GM12878 (cell line): Measurements from ENCODE around the gene PARP15. TPM values are rescaled to one million over a fixed set of nuclear protein-coding genes. Genes with fewer than 3 reads are reported as not detected.

Experiments used
- BRCA1 ChIP-seq: IDR thresholded peaks from 2 replicates; pipeline ENCODE4 v1.6.1; 2011; ENCODE audit warnings: low read depth, low read length, improper control_type of control experiment
- DPF2 ChIP-seq: fragments of 450-650 bp; IDR thresholded peaks from 2 replicates; pipeline ENCODE4 v1.6.1; 2017; ENCODE audit warnings: mild to moderate bottlenecking
- EED ChIP-seq: sonication (generic); IDR thresholded peaks from 2 replicates; pipeline ENCODE4 v1.6.1; 2016; ENCODE audit warnings: antibody characterized with exemption, low read depth
- EZH2 ChIP-seq: IDR thresholded peaks from 2 replicates; pipeline ENCODE4 v1.6.1; 2012; ENCODE audit warnings: low read depth, mild to moderate bottlenecking, control low read depth, inconsistent platforms, low read length, borderline replicate concordance; ENCODE audit not compliant: control insufficient read depth
- FOS ChIP-seq: IDR thresholded peaks from 3 replicates; pipeline ENCODE4 v1.6.1; 2011; ENCODE audit warnings: borderline replicate concordance; ENCODE audit not compliant: insufficient read length; ENCODE audit errors: extremely low read depth
- FOXK2 ChIP-seq: fragments of 450-650 bp; IDR thresholded peaks from 2 replicates; pipeline ENCODE4 v1.6.1; 2017; ENCODE audit warnings: mild to moderate bottlenecking, moderate library complexity
- GATAD2B ChIP-seq: fragments of 450-650 bp; conservative IDR thresholded peaks from 2 replicates; pipeline ENCODE4 v1.6.1; 2017; ENCODE audit warnings: low read depth, mild to moderate bottlenecking, moderate library complexity
- IKZF2 ChIP-seq, 2 experiments: fragments of 450-650 bp; IDR thresholded peaks; 2 replicates each; pipeline ENCODE4 v1.6.1; 2017; ENCODE audit warnings: mild to moderate bottlenecking in 2 of 2, moderate library complexity in 2 of 2
- MXI1 ChIP-seq: fragments of 150-350 bp; IDR thresholded peaks from 2 replicates; pipeline ENCODE4 v1.6.1; 2011; ENCODE audit warnings: low read depth, mild to moderate bottlenecking, inconsistent platforms, low read length, improper control_type of control experiment
- NBN ChIP-seq: fragments of 450-650 bp; IDR thresholded peaks from 2 replicates; pipeline ENCODE4 v1.6.1; 2016
- NFYA ChIP-seq: IDR thresholded peaks from 2 replicates; pipeline ENCODE4 v1.6.1; 2011; ENCODE audit warnings: low read depth, mild to moderate bottlenecking, low read length, improper control_type of control experiment, borderline replicate concordance
- PAX5 ChIP-seq: IDR thresholded peaks from 2 replicates; pipeline ENCODE4 v1.6.1; 2011; ENCODE audit warnings: low read depth, low read length, borderline replicate concordance
- POU2F2 ChIP-seq: IDR thresholded peaks from 3 replicates; pipeline ENCODE4 v1.6.1; 2011; ENCODE audit warnings: low read depth, mild to moderate bottlenecking, low read length, borderline replicate concordance
- SPI1 ChIP-seq: IDR thresholded peaks from 2 replicates; pipeline ENCODE4 v1.6.1; 2011; ENCODE audit warnings: low read depth, mild to moderate bottlenecking, low read length, moderate library complexity, borderline replicate concordance; ENCODE audit not compliant: insufficient read depth
- SREBF2 ChIP-seq: IDR thresholded peaks from 2 replicates; pipeline ENCODE4 v1.6.1; 2012; ENCODE audit warnings: mild to moderate bottlenecking, low read length
- STAT3 ChIP-seq: IDR thresholded peaks from 2 replicates; pipeline ENCODE4 v1.6.1; 2011; ENCODE audit warnings: low read depth, low read length, improper control_type of control experiment
- SUPT20H ChIP-seq: IDR thresholded peaks from 2 replicates; pipeline ENCODE4 v1.6.1; 2011; ENCODE audit warnings: low read depth, mild to moderate bottlenecking, low read length, moderate library complexity, borderline replicate concordance; ENCODE audit not compliant: control insufficient read depth
- WRNIP1 ChIP-seq: IDR thresholded peaks from 2 replicates; pipeline ENCODE4 v1.6.1; 2011; ENCODE audit warnings: low read depth, low read length, improper control_type of control experiment, borderline replicate concordance
- ZBED1 ChIP-seq: IDR thresholded peaks from 2 replicates; pipeline ENCODE4 v1.6.1; 2016; ENCODE audit warnings: borderline replicate concordance
- polyA plus RNA-seq, 11 experiments: library from polyadenylated mRNA; depleted of rRNA in 4 of 11; unstranded in 6 of 11; stranded (reverse) in 5 of 11; fragments of >200 nt; fragmentation: Nextera tagmentation in 4 of 11; fragmentation: Illumina TruSeq in 1 of 11; extraction: Ambion mirVana in 4 of 11; extraction: Trizol in 1 of 11; gene quantifications; 1 replicate in 1 of 11; 2 replicates in 10 of 11; pipeline versions ENCODE4 v1.2.1 to v1.2.3, GENCODE V29; 2011 to 2016; ENCODE audit warnings: inconsistent platforms in 2 of 11, missing spikeins in 2 of 11, low read depth in 1 of 11
- total RNA-seq, 4 experiments: library from RNA; depleted of rRNA in 3 of 4; stranded (reverse); fragments of >200 nt in 3 of 4; fragmentation: Illumina TruSeq in 1 of 4; extraction: Trizol in 1 of 4; gene quantifications; 2 replicates each; pipeline versions ENCODE4 v1.2.1 to v1.2.3, GENCODE V29; 2013 to 2021
- TF ChIP-seq, protein P1 (sequence below): fragments of 450-650 bp; IDR thresholded peaks from 2 replicates; pipeline ENCODE4 v1.6.1; 2018; ENCODE audit warnings: mild to moderate bottlenecking, low read depth, moderate library complexity; ENCODE audit not compliant: partially characterized antibody
- TF ChIP-seq, protein P2 (sequence below): fragments of 450-650 bp; IDR thresholded peaks from 2 replicates; pipeline ENCODE4 v1.6.1; 2017; ENCODE audit warnings: low read depth, mild to moderate bottlenecking, moderate library complexity
- TF ChIP-seq, protein P3 (sequence below): IDR thresholded peaks from 2 replicates; pipeline ENCODE4 v1.6.1; 2012; ENCODE audit warnings: low read length, inconsistent platforms
- TF ChIP-seq, protein P4 (sequence below): IDR thresholded peaks from 2 replicates; pipeline ENCODE4 v1.6.1; 2011; ENCODE audit warnings: borderline replicate concordance, low read depth, mild to moderate bottlenecking, moderate library complexity, low read length; ENCODE audit not compliant: insufficient read depth, poor library complexity, severe bottlenecking

Gene PARP15
- total and polyA plus RNA-seq, 10 of the 15 experiments (the other 5 are each of a cell fraction or from before 2014, with no cell fraction given), result 9.0 to 234 (median 36.3) TPM

DNA sequence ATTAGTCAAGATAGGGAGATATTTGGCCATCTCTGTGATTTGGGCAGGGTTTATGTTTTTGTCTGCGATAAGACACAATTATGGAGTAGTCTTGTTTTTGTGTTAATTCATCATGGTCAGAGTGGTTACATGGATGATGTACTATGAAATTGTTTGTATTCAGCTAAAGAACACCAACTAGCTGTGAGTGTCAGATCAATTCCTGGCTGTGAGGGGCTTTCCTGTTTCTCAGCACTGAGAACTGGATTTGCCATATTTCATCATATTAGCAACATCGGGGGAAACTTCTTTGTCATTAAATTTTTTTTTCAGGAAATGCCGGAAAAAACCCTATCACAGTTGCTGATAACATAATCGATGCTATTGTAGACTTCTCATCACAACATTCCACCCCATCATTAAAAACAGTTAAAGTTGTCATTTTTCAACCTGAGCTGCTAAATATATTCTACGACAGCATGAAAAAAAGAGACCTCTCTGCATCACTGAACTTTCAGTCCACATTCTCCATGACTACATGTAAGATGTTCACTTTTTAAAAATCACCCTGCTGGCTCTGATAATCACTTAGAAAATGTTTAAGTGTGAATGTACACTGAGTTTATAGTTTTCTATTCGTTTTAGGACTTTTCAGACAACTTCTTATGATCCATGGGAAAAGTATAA is 49.2 kb downstream of the PARP15 start (continued):
- TF ChIP-seq WRNIP1 (no peak), STAT3 (no peak), NBN (no peak), SPI1 (no peak), POU2F2 (no peak), NFYA (no peak), SREBF2 (no peak), DPF2 (0 out of 2 replicates have a peak, but pooled peaks have one; percentile 60), BRCA1 (no peak), EZH2 (no peak), FOXK2 (no peak), FOS (no peak), SUPT20H (no peak), EED (peak; percentile 48; the same call in 1 of the 2 replicates), ZBED1 (0 out of 2 replicates have a peak, but pooled peaks have one; percentile 21), GATAD2B (0 out of 2 replicates have a peak, but pooled peaks have one; percentile 41), IKZF2 (IDR thresholded peaks at IDR 0.05) (peak in 1 of 2 experiments; percentile 64), MXI1 (no peak), PAX5 (no peak)
- TF ChIP-seq, protein P1, sequence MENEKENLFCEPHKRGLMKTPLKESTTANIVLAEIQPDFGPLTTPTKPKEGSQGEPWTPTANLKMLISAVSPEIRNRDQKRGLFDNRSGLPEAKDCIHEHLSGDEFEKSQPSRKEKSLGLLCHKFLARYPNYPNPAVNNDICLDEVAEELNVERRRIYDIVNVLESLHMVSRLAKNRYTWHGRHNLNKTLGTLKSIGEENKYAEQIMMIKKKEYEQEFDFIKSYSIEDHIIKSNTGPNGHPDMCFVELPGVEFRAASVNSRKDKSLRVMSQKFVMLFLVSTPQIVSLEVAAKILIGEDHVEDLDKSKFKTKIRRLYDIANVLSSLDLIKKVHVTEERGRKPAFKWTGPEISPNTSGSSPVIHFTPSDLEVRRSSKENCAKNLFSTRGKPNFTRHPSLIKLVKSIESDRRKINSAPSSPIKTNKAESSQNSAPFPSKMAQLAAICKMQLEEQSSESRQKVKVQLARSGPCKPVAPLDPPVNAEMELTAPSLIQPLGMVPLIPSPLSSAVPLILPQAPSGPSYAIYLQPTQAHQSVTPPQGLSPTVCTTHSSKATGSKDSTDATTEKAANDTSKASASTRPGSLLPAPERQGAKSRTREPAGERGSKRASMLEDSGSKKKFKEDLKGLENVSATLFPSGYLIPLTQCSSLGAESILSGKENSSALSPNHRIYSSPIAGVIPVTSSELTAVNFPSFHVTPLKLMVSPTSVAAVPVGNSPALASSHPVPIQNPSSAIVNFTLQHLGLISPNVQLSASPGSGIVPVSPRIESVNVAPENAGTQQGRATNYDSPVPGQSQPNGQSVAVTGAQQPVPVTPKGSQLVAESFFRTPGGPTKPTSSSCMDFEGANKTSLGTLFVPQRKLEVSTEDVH, result no peak
- TF ChIP-seq, protein P2, sequence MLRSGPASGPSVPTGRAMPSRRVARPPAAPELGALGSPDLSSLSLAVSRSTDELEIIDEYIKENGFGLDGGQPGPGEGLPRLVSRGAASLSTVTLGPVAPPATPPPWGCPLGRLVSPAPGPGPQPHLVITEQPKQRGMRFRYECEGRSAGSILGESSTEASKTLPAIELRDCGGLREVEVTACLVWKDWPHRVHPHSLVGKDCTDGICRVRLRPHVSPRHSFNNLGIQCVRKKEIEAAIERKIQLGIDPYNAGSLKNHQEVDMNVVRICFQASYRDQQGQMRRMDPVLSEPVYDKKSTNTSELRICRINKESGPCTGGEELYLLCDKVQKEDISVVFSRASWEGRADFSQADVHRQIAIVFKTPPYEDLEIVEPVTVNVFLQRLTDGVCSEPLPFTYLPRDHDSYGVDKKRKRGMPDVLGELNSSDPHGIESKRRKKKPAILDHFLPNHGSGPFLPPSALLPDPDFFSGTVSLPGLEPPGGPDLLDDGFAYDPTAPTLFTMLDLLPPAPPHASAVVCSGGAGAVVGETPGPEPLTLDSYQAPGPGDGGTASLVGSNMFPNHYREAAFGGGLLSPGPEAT, result peak; percentile 78
- TF ChIP-seq, protein P3, sequence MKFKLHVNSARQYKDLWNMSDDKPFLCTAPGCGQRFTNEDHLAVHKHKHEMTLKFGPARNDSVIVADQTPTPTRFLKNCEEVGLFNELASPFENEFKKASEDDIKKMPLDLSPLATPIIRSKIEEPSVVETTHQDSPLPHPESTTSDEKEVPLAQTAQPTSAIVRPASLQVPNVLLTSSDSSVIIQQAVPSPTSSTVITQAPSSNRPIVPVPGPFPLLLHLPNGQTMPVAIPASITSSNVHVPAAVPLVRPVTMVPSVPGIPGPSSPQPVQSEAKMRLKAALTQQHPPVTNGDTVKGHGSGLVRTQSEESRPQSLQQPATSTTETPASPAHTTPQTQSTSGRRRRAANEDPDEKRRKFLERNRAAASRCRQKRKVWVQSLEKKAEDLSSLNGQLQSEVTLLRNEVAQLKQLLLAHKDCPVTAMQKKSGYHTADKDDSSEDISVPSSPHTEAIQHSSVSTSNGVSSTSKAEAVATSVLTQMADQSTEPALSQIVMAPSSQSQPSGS, result 0 out of 2 replicates have a peak, but pooled peaks have one; percentile 28
- TF ChIP-seq, protein P4, sequence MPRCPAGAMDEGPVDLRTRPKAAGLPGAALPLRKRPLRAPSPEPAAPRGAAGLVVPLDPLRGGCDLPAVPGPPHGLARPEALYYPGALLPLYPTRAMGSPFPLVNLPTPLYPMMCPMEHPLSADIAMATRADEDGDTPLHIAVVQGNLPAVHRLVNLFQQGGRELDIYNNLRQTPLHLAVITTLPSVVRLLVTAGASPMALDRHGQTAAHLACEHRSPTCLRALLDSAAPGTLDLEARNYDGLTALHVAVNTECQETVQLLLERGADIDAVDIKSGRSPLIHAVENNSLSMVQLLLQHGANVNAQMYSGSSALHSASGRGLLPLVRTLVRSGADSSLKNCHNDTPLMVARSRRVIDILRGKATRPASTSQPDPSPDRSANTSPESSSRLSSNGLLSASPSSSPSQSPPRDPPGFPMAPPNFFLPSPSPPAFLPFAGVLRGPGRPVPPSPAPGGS, result peak; percentile 52
